ENCODE results near the gene GBF1.

GRCh38 chr10:102384606-102385429, 139.5 kb downstream of the GBF1 start:
- TF ChIP-seq POLR2A (IDR thresholded peaks at IDR 0.05) = no peak
- no peak for TF ChIP-seq CTCF (IDR thresholded peaks at IDR 0.05)

Measured in Peyer's patch (tissue), 4 donors.